ENCODE measurements around the gene TESMIN.

Gene TESMIN

GRCh38 chr11:68661014-68661413, 90.3 kb downstream of the TESMIN start:
- DNase-seq (ENCODE audit: low read depth, low spot score) = no peak

DNA sequence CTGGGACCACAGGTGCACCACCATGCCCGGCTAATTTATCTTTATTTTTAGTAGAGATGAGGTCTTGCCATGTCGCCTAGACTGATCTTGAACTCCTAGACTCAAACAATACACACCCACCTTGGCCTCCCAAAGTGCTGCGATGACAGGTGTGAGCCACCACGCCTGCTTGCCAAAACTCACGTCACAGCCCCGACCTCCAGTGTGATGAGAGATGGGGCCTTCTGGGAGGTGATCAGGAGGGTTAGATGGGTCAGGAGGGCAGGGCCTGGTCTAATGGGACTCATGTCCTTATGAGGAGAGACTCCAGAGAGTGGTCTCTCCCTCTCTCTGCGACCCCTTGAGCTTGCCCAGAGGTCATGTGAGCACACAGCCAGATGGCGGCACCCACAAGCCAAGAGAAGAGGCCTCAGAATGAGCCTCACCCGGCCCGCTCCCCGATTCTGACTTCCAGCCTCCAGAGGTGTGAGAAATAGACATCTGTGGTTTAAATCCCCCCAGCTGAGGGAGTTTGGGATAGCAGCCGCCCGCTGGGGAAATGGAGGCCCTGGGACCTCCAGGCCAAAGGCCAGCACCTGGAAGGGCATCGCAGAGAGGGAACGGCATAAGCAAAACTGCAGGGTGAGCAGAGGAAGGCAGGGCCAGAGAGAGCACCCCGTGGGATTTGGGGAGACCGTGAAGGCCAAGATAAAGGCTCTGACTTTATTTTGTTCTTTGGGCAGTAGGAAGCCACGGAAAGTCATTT, 91.1 kb downstream of the TESMIN start:
- no peak for DNase-seq (ENCODE audit: low read depth, low spot score)

DNA sequence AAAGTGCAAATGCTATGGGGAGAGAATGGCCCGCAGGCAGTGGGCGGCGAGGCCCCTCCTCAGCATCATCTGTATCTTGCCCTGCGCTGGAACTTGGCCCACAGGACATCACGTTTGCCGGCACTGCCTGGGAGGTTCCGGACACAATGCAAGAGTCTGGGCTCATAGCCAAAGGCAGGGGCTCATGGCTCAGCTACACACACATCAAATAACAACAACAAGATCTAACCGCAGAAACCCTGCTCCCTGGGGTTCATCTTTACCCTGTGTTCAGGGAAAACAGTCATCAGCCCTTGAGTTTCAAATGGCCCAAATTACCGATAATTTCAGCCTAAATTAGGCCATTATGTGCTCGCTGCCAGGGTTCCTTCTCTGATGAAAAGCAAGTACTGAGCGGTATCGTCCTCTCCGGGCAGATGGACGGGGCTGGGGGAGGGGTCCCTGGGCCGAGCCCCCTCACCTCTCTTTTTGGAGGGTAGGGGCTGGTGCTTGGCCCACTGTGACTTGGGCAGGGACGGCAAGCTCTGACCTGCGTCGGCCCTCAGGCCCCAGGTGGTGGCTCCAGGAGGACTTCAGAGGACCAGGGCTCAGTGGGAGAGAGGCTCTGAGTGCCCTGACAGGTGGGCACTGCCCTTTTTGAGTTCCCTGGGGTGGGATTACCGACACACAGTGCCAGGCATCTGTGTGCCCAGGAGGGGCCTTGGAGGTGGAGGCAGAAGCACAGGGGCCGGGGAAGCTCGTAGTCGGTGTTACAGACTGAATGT, 92.0 kb downstream of the TESMIN start:
- DNase-seq (ENCODE audit: low read depth, low spot score) = no peak

DNA sequence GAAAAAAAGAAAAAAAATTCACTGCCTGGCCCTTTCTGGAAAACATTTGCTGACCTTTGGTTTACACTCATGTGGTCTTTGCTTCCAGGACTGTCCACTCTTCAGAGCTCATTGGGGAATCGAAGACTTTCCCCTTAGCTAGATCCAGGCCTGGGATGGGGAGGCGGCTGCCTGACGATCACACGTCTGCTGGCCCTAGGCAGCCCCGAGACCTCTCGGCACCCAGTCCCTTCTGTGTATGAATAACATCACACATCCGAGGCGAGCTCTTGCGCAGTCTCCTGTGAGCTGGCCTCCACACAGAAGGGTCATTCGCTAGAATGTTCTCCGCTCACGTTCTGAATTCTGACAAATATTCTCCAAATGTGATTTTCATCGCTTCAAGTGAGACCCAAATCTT, 92.7 kb downstream of the TESMIN start:
- DNase-seq (ENCODE audit: low read depth, low spot score) = no peak

DNA sequence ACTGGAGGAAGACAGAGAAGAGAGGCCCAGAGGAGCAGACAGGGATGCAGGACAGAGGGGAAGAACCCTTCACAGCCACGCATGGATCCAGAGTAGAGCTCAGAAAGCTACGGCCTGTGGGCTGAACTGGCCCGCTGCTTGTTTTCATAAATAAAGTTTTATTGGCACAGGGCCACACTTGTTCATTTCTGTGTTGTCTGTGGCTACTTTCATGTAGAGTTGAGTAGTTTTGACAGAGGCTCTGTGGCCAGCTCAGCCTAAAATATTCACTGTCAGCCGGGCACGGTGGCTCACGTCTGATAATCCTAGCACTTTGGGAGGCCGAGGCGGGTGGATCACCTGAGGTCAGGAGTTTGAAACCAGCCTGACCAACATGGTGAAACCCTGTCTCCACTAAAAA, 93.2 kb downstream of the TESMIN start:
- no peak for DNase-seq (ENCODE audit: low read depth, low spot score)

Measured in iPS DF 19.7 (cell line).